22Rv1 (cell line): ENCODE measurements around the gene VSIG10L.

Source experiments
- ZFX ChIP-seq: fragments of 450-650 bp; IDR thresholded peaks from 2 replicates; pipeline ENCODE4 v1.6.1; 2017; ENCODE audit warnings: antibody characterized with exemption, borderline replicate concordance
- TF ChIP-seq, protein P1 (sequence below): fragments of 450-650 bp; IDR thresholded peaks from 2 replicates; pipeline ENCODE4 v1.5.1; 2017; ENCODE audit warnings: mild to moderate bottlenecking

DNA sequence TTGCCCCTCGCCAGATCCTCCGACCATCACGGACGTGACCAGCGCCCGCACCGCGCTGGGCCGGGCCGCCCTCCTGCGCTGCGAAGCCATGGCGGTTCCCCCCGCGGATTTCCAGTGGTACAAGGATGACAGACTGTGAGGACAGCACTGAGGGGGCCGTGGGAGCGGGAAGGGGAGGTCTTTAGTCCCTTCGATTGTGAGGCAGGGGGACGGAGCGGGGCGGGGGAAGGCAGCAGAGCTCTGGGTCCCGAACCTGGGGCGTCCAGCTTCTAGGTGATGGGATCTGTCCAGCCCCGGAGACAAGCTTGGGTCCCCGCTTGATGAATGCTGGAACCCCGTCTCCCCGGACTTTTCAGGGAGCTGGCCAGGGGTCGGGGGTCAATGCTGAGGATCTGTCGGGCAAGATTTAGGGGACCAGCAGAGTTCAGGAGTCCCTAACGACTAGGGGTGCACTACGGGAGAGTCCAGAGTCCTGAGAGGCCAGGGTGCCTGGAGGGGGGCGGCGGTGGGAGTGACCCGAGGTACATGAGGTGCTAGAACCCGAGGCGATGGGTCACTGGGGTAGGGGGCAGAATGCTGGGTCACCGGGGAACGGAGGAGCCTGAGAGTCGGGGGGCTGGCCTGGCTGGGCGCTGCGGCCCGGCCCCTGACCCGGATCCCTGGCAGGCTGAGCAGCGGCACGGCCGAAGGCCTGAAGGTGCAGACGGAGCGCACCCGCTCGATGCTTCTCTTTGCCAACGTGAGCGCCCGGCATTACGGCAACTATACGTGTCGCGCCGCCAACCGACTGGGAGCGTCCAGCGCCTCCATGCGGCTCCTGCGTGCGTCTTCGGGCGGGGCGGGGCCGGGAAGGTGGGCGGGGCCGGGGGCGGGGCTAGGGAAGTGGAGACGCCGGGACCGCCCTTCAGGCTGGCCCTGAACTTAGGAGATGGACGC is 14.6 kb downstream of the VSIG10L start:
- TF ChIP-seq, protein P1, sequence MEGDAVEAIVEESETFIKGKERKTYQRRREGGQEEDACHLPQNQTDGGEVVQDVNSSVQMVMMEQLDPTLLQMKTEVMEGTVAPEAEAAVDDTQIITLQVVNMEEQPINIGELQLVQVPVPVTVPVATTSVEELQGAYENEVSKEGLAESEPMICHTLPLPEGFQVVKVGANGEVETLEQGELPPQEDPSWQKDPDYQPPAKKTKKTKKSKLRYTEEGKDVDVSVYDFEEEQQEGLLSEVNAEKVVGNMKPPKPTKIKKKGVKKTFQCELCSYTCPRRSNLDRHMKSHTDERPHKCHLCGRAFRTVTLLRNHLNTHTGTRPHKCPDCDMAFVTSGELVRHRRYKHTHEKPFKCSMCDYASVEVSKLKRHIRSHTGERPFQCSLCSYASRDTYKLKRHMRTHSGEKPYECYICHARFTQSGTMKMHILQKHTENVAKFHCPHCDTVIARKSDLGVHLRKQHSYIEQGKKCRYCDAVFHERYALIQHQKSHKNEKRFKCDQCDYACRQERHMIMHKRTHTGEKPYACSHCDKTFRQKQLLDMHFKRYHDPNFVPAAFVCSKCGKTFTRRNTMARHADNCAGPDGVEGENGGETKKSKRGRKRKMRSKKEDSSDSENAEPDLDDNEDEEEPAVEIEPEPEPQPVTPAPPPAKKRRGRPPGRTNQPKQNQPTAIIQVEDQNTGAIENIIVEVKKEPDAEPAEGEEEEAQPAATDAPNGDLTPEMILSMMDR = peak; percentile 77
- TF ChIP-seq ZFX = no peak
